K562 (cell line): ENCODE measurements around the gene SH3BP5.

Experiments
- CBX1 ChIP-seq: sonication (generic); IDR thresholded peaks from 2 replicates; pipeline ENCODE4 v1.6.1; 2016; ENCODE audit warnings: antibody characterized with exemption, low read depth, mild to moderate bottlenecking
- MAFK ChIP-seq: IDR thresholded peaks from 2 replicates; pipeline ENCODE4 v1.6.1; 2011; ENCODE audit warnings: low read length, improper control_type of control experiment
- MIER1 ChIP-seq: fragments of 450-650 bp; IDR thresholded peaks from 2 replicates; pipeline ENCODE4 v1.6.1; 2016; ENCODE audit warnings: antibody characterized with exemption, mild to moderate bottlenecking, low read depth
- MXI1 ChIP-seq: IDR thresholded peaks from 2 replicates; pipeline ENCODE4 v1.6.1; 2011; ENCODE audit warnings: low read depth, mild to moderate bottlenecking, improper control_type of control experiment, low read length
- NFIC ChIP-seq: fragments of 450-650 bp; IDR thresholded peaks from 2 replicates; pipeline ENCODE4 v1.6.1; 2017; ENCODE audit warnings: mild to moderate bottlenecking, inconsistent platforms

DNA sequence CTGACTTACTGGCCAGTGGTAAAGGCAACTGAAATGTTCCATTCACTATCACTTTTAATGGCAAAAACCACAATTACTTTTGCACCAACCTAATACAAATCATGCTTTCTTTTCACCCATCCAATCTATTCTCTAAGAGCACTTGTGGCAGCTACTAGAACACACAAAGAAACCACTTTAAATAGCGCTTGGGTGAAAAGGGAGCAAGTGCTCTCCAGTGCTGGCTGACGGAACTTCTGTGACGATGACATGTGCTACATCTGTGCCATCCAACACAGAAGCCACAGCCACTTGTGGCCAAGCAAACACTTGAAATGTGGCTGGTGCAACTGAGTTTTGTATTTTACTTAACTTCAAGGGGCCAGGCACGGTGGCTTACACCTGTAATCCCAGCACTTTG is 18.9 kb downstream of the SH3BP5 start:
- TF ChIP-seq CBX1 (no peak), MIER1 (no peak), MAFK (no peak), MXI1 (no peak), NFIC (no peak)
